ENCODE data around the gene DCX.
"Not testable (repeated sequence)": the region's sequence is repeated elsewhere in the genome, so short reads cannot be mapped to it uniquely, and the experiment has no call there.

The DCX gene

GRCh38 chrX:111372086-111372485 lies 39.9 kb downstream of the DCX start:
- no peak for DNase-seq (ENCODE audit: low read depth in 1 of 2, low spot score in 1 of 2)

GRCh38 chrX:111365770-111366325 lies 46.1 kb downstream of the DCX start:
- DNase-seq (ENCODE audit: low read depth in 1 of 2, low spot score in 1 of 2) = no peak

GRCh38 chrX:111363741-111364140 lies 48.3 kb downstream of the DCX start:
- no peak for DNase-seq (ENCODE audit: low read depth in 1 of 2, low spot score in 1 of 2)

GRCh38 chrX:111361751-111362150 lies 50.2 kb downstream of the DCX start:
- no peak for DNase-seq (ENCODE audit: low read depth in 1 of 2, low spot score in 1 of 2)

- DNase-seq (ENCODE audit: low read depth in 1 of 2, low spot score in 1 of 2) = no peak
Measured at GRCh38 chrX:111360839-111361238, 51.2 kb downstream of the DCX start.

- DNase-seq (ENCODE audit: low read depth in 1 of 2, low spot score in 1 of 2) = no peak
Measured at GRCh38 chrX:111355523-111356115, 56.4 kb downstream of the DCX start.

- no peak for DNase-seq (ENCODE audit: low read depth in 1 of 2, low spot score in 1 of 2)
Measured at GRCh38 chrX:111354496-111354895, 57.5 kb downstream of the DCX start.

- no peak for DNase-seq (ENCODE audit: low read depth in 1 of 2, low spot score in 1 of 2)
Measured at GRCh38 chrX:111353793-111354192, 58.2 kb downstream of the DCX start.

- DNase-seq (ENCODE audit: low read depth in 1 of 2, low spot score in 1 of 2) = no peak
Measured at GRCh38 chrX:111352424-111352823, 59.6 kb downstream of the DCX start.

- no peak for DNase-seq (ENCODE audit: low read depth in 1 of 2, low spot score in 1 of 2)
Measured at GRCh38 chrX:111349934-111350333, 62.1 kb downstream of the DCX start.

GRCh38 chrX:111349101-111349500 lies 62.9 kb downstream of the DCX start:
- no peak for DNase-seq (ENCODE audit: low read depth in 1 of 2, low spot score in 1 of 2)

GRCh38 chrX:111348429-111348828 lies 63.6 kb downstream of the DCX start:
- DNase-seq (ENCODE audit: low read depth in 1 of 2, low spot score in 1 of 2) = no peak

- not testable (repeated sequence) for DNase-seq (ENCODE audit: low read depth in 1 of 2, low spot score in 1 of 2)
Measured at GRCh38 chrX:111346150-111346549, 65.8 kb downstream of the DCX start.

- no peak for DNase-seq (ENCODE audit: low read depth in 1 of 2, low spot score in 1 of 2)
Measured at GRCh38 chrX:111340054-111340453, 71.9 kb downstream of the DCX start.

- no peak for DNase-seq (ENCODE audit: low read depth in 1 of 2, low spot score in 1 of 2)
Measured at GRCh38 chrX:111339212-111339611, 72.8 kb downstream of the DCX start.

- DNase-seq (ENCODE audit: low read depth in 1 of 2, low spot score in 1 of 2) = no peak
Measured at GRCh38 chrX:111338095-111338698, 73.8 kb downstream of the DCX start.

- no peak for DNase-seq (ENCODE audit: low read depth in 1 of 2, low spot score in 1 of 2)
Measured at GRCh38 chrX:111337067-111337637, 74.8 kb downstream of the DCX start.

GRCh38 chrX:111336141-111336540 lies 75.9 kb downstream of the DCX start:
- DNase-seq (ENCODE audit: low read depth in 1 of 2, low spot score in 1 of 2) = no peak

GRCh38 chrX:111329370-111329769 lies 82.6 kb downstream of the DCX start:
- DNase-seq (ENCODE audit: low read depth in 1 of 2, low spot score in 1 of 2) = no peak

- DNase-seq (ENCODE audit: low read depth in 1 of 2, low spot score in 1 of 2) = no peak
Measured at GRCh38 chrX:111328858-111329257, 83.1 kb downstream of the DCX start.

- DNase-seq (ENCODE audit: low read depth in 1 of 2, low spot score in 1 of 2) = no peak
Measured at GRCh38 chrX:111322231-111322855, 89.6 kb downstream of the DCX start.

- DNase-seq (ENCODE audit: low read depth in 1 of 2, low spot score in 1 of 2) = no peak
Measured at GRCh38 chrX:111319451-111319850, 92.5 kb downstream of the DCX start.

Data from activated CD4-positive, alpha-beta T cell treated with anti-CD3 and anti-CD28 coated beads, Interleukin-2, amount 50 U/mL, for 24 hours (primary cell).